SK-N-SH (cell line): Measurements from ENCODE around the gene BTRC. TPM values are rescaled to one million over a fixed set of nuclear protein-coding genes. Genes with fewer than 3 reads are reported as not detected.

Experiments used
- CTCF ChIA-PET: fragments of 300-600, 350-600 bp; formaldehyde crosslinking; extraction: SDS; loops from one replicate; lab custom pipeline; 2021; lab: Yijun Ruan, JAX
- POLR2A ChIA-PET: fragments of 350-600 bp; sonication (Branson Sonifier 250); formaldehyde crosslinking; extraction: SDS; loops from one replicate; lab custom pipeline; 2020; ENCODE audit warnings: antibody characterized with exemption, inconsistent platforms; lab: Yijun Ruan, JAX
- DNase-seq: peaks from one replicate; pipeline ENCODE4 v3.0.0; 2012
- H2AFZ ChIP-seq: fragments of 200-600 bp; sonication (generic); 2 replicates; pipeline ENCODE4 v1.8.1; 2016; ENCODE audit warnings: antibody characterized with exemption, mild to moderate bottlenecking, low read depth
- H3F3A ChIP-seq: fragments of 200-600 bp; sonication (generic); replicated peaks from 2 replicates; pipeline ENCODE3; 2016; ENCODE audit warnings: antibody characterized with exemption, mild to moderate bottlenecking; ENCODE audit not compliant: insufficient read depth
- H3K27ac ChIP-seq, 2 experiments: fragments of 200-500 bp in 1 of 2; fragments of 200-600 bp in 1 of 2; sonication (Bioruptor generic) in 1 of 2; sonication (generic), shearing (Covaris generic) in 1 of 2; 2 replicates each; pipeline versions ENCODE4 v1.5.1 to v1.6.1; 2014 to 2016; ENCODE audit warnings: low read depth in 2 of 2, inconsistent platforms in 1 of 2, low read length in 1 of 2, mild to moderate bottlenecking in 1 of 2, mixed read lengths in 1 of 2
- H3K27me3 ChIP-seq: fragments of 200-600 bp; sonication (generic), shearing (Covaris generic); 2 replicates; pipeline ENCODE4 v1.6.1; 2016; ENCODE audit warnings: mixed run types; ENCODE audit not compliant: insufficient read depth
- H3K36me3 ChIP-seq, 2 experiments: fragments of 200-500 bp in 1 of 2; fragments of 200-600 bp in 1 of 2; sonication (Bioruptor generic) in 1 of 2; sonication (generic) in 1 of 2; replicated peaks in 1 of 2; 2 replicates each; pipeline versions ENCODE3 to v1.5.1; 2014 to 2016; ENCODE audit warnings: low read length in 1 of 2, mild to moderate bottlenecking in 1 of 2; ENCODE audit not compliant: insufficient read depth in 2 of 2, control insufficient read depth in 1 of 2
- H3K4me1 ChIP-seq, 2 experiments: fragments of 200-500 bp in 1 of 2; fragments of 200-600 bp in 1 of 2; sonication (Bioruptor generic) in 1 of 2; sonication (generic), shearing (Covaris generic) in 1 of 2; 2 replicates each; pipeline versions ENCODE4 v1.5.1 to v1.6.1; 2014 to 2016; ENCODE audit warnings: low read depth in 1 of 2, low read length in 1 of 2, mixed run types in 1 of 2; ENCODE audit not compliant: insufficient read depth in 2 of 2, control insufficient read depth in 1 of 2
- H3K4me2 ChIP-seq: fragments of 200-600 bp; sonication (generic), shearing (Covaris generic); 2 replicates; pipeline ENCODE4 v1.6.1; 2017; ENCODE audit warnings: mixed run types
- H3K4me3 ChIP-seq, 2 experiments: fragments of 200-500 bp in 1 of 2; fragments of 200-600 bp in 1 of 2; sonication (Bioruptor generic) in 1 of 2; sonication (generic), shearing (Covaris generic) in 1 of 2; 2 replicates each; pipeline versions ENCODE4 v1.5.1 to v1.8.1; 2014 to 2016; ENCODE audit warnings: low read depth in 2 of 2, inconsistent platforms in 1 of 2, low read length in 1 of 2, mild to moderate bottlenecking in 1 of 2, mixed read lengths in 1 of 2, moderate library complexity in 1 of 2
- H3K79me2 ChIP-seq: fragments of 200-600 bp; sonication (generic); 2 replicates; pipeline ENCODE4 v1.8.1; 2017; ENCODE audit warnings: mild to moderate bottlenecking; ENCODE audit not compliant: insufficient read depth
- H3K9ac ChIP-seq: fragments of 200-600 bp; sonication (generic); 2 replicates; pipeline ENCODE4 v1.6.1; 2017; ENCODE audit warnings: mixed run types
- H3K9me2 ChIP-seq: fragments of 200-600 bp; sonication (generic); 2 replicates; pipeline ENCODE4 v1.6.1; 2017; ENCODE audit warnings: mixed run types
- H3K9me3 ChIP-seq: fragments of 200-600 bp; sonication (generic); 2 replicates; pipeline ENCODE4 v1.6.1; 2017; ENCODE audit warnings: mixed run types, mild to moderate bottlenecking, moderate library complexity
- H4K20me1 ChIP-seq: fragments of 200-600 bp; sonication (generic); 2 replicates; pipeline ENCODE4 v1.6.1; 2017; ENCODE audit warnings: mild to moderate bottlenecking, mixed run types; ENCODE audit not compliant: insufficient read depth
- CHD2 ChIP-seq: fragments of 150-350 bp; IDR thresholded peaks from 2 replicates; pipeline ENCODE4 v1.6.1; 2018; ENCODE audit warnings: low read length; ENCODE audit not compliant: partially characterized antibody
- CTCF ChIP-seq: fragments of 200-600 bp; sonication (generic); IDR thresholded peaks from 2 replicates; pipeline ENCODE4 v1.6.1; 2017; ENCODE audit warnings: antibody characterized with exemption, mild to moderate bottlenecking, moderate library complexity
- GATA2 ChIP-seq: sonication (generic); formaldehyde crosslinking; IDR thresholded peaks from 2 replicates; pipeline ENCODE4 v1.5.0; 2020; ENCODE audit warnings: mild to moderate bottlenecking, missing genetic modification reagents
- IRF3 ChIP-seq: fragments of 150-350 bp; IDR thresholded peaks from 2 replicates; pipeline ENCODE4 v1.6.1; 2016; ENCODE audit warnings: mild to moderate bottlenecking, low read depth, low read length
- MAX ChIP-seq: IDR thresholded peaks from 2 replicates; pipeline ENCODE4 v1.4.0; 2012; ENCODE audit warnings: low read depth
- MEF2A ChIP-seq: IDR thresholded peaks from 2 replicates; pipeline ENCODE4 v1.4.0; 2012; ENCODE audit warnings: low read depth, borderline replicate concordance
- MXI1 ChIP-seq: IDR thresholded peaks from 2 replicates; pipeline ENCODE4 v1.6.1; 2012; ENCODE audit warnings: mild to moderate bottlenecking, low read depth, low read length, improper control_type of control experiment
- PBX3 ChIP-seq: IDR thresholded peaks from 2 replicates; pipeline ENCODE4; 2012
- RCOR1 ChIP-seq: fragments of 150-350 bp; IDR thresholded peaks from 2 replicates; pipeline ENCODE4 v1.6.1; 2017; ENCODE audit warnings: antibody characterized with exemption, low read length
- RXRA ChIP-seq: IDR thresholded peaks from 2 replicates; pipeline ENCODE4 v1.4.0; 2012; ENCODE audit warnings: low read depth, mild to moderate bottlenecking, borderline replicate concordance
- SIN3A ChIP-seq: IDR thresholded peaks from 2 replicates; pipeline ENCODE4 v1.6.1; 2012; ENCODE audit warnings: low read depth, mild to moderate bottlenecking, low read length, moderate library complexity, borderline replicate concordance
- YY1 ChIP-seq: IDR thresholded peaks from 2 replicates; pipeline ENCODE4 v1.4.0; 2012; ENCODE audit warnings: low read depth, mild to moderate bottlenecking
- WGBS: methylation state at CpG from one replicate; pipeline ENCODE4 v1.1.6; 2017; ENCODE audit warnings: low lambda C conversion rate; 5-methylcytosine and 5-hydroxymethylcytosine counted together
- polyA plus RNA-seq, 3 experiments: library from polyadenylated mRNA; depleted of rRNA; stranded (reverse); fragments of >200 nt; gene quantifications; 2 replicates each; pipeline ENCODE4 v1.2.3, GENCODE V29; 2012
- TF ChIP-seq, protein P1 (sequence below): IDR thresholded peaks from 2 replicates; pipeline ENCODE4 v1.4.0; 2012; ENCODE audit warnings: low read depth, borderline replicate concordance

Gene BTRC
- polyA plus RNA-seq, 1 of the 3 experiments (the other 2 are of a cell fraction), result 6.5 TPM

GRCh38 chr10:101562231-101562630, 208.3 kb downstream of the BTRC start:
- no peaks in the 10 kb centered on the region for H3K9me2 ChIP-seq
- no peak for DNase-seq
- no peaks in the 10 kb centered on the region; the same call in 1 of the 2 replicates for H3K27me3 ChIP-seq
- H3K79me2 ChIP-seq, result no peaks in the 10 kb centered on the region
- TF ChIP-seq GATA2 (no peak), RXRA (no peak), MAX (no peak), MEF2A (no peak), RCOR1 (no peak), MXI1 (no peak), SIN3A (no peak), YY1 (no peak), CTCF (no peak), CHD2 (no peak)
- TF ChIP-seq, protein P1, sequence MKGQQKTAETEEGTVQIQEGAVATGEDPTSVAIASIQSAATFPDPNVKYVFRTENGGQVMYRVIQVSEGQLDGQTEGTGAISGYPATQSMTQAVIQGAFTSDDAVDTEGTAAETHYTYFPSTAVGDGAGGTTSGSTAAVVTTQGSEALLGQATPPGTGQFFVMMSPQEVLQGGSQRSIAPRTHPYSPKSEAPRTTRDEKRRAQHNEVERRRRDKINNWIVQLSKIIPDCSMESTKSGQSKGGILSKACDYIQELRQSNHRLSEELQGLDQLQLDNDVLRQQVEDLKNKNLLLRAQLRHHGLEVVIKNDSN, result no peak
- no peaks in the 10 kb centered on the region for H4K20me1 ChIP-seq
- CTCF ChIA-PET, result interaction anchor here (0.8 to 10.1 kb wide), 6 partner anchors 9 to 348 kb away, joined by 3 to 58 read pairs (median 5); no protein-coding TSS in a partner anchor
- 82% methylated on average over 5 of the region's 5 CpGs for WGBS
- POLR2A ChIA-PET, result interaction anchor here (0.9 kb wide), 1 partner anchor 270 kb away, joined by 3 read pairs; no protein-coding TSS in a partner anchor
- H3K9ac ChIP-seq, result no peak overlapping the region
- no peak overlapping the region for H3K4me2 ChIP-seq
- H3K27ac ChIP-seq, result no peak overlapping the region
- H3K4me1 ChIP-seq, result peaks cover 0 to 57% of the 10 kb centered on the region in 2 experiments; a peak in 1 of 4 replicates
- no peak overlapping the region for H2AFZ ChIP-seq
- H3F3A ChIP-seq, result no peaks in the 10 kb centered on the region
- H3K9me3 ChIP-seq, result no peaks in the 10 kb centered on the region
- no peak overlapping the region for H3K4me3 ChIP-seq
- H3K36me3 ChIP-seq, result no peaks in the 10 kb centered on the region

DNA sequence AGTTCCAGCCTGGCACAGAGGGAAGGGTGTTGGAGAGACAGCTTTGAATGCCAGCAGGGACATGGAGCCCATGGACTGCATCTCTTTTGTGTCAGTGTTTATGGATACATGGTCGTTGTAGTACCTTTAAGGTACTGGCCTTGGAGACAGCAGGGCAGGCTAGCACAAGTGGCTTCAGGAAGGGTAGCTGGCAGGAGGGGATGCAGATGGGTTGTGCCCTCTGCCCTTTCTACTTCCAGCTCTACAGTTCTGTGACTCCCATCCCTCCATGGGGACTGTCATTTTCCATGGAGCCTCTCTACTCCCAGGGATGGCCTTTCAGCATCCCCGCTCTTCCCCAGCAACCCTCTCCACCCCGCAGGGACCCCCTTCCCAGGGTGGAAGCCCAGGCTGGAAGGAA, 209.0 kb downstream of the BTRC start:
- Histone ChIP-seq H3K27me3 (no peaks in the 10 kb centered on the region; the same call in 1 of the 2 replicates), H2AFZ (no peak overlapping the region), H3K4me3 (no peak overlapping the region), H3K4me1 (peaks cover 0 to 49% of the 10 kb centered on the region in 2 experiments; a peak in 1 of 4 replicates), H3K4me2 (no peak overlapping the region), H4K20me1 (no peaks in the 10 kb centered on the region), H3F3A (no peaks in the 10 kb centered on the region), H3K27ac (no peak overlapping the region), H3K9me2 (no peaks in the 10 kb centered on the region), H3K36me3 (no peaks in the 10 kb centered on the region), H3K9me3 (no peaks in the 10 kb centered on the region), H3K79me2 (no peaks in the 10 kb centered on the region), H3K9ac (no peak overlapping the region)
- CTCF ChIA-PET, result interaction anchor here (0.8 to 1.3 kb wide), 4 partner anchors 96 to 350 kb away, joined by 3 to 4 read pairs (median 3); no protein-coding TSS in a partner anchor
- DNase-seq, result no peak
- WGBS, result 75% methylated on average over 2 of the region's 3 CpGs
- POLR2A ChIA-PET, result interaction anchor here (0.9 kb wide), 1 partner anchor 271 kb away, joined by 3 read pairs; no protein-coding TSS in a partner anchor
- no peak for TF ChIP-seq IRF3
- TF ChIP-seq MEF2A, result no peak
- TF ChIP-seq PBX3, result no peak
